Renal pelvis (tissue), 4 donors: ENCODE results near the gene RTN3. TPM values are rescaled to one million over a fixed set of nuclear protein-coding genes. Genes with fewer than 3 reads are reported as not detected.
A peak's percentile ranks its signal among the peaks of the same experiment; 100 is the strongest.
"Not testable (repeated sequence)": the region's sequence is repeated elsewhere in the genome, so short reads cannot be mapped to it uniquely, and the experiment has no call there.

ENCODE experiments used
- DNase-seq: peaks from one replicate; pipeline ENCODE4 v3.0.0-alpha.2; 2013
- polyA plus RNA-seq, 3 donors: library from polyadenylated mRNA; unstranded; fragments of 120-200 nt; gene quantifications; one replicate each; pipeline ENCODE4 v1.2.1, GENCODE V29; 2013; ENCODE audit not compliant: insufficient read length in 3 of 3

RTN3 gene
- polyA plus RNA-seq, 3 donors: 160 to 173 (median 160) TPM

DNA sequence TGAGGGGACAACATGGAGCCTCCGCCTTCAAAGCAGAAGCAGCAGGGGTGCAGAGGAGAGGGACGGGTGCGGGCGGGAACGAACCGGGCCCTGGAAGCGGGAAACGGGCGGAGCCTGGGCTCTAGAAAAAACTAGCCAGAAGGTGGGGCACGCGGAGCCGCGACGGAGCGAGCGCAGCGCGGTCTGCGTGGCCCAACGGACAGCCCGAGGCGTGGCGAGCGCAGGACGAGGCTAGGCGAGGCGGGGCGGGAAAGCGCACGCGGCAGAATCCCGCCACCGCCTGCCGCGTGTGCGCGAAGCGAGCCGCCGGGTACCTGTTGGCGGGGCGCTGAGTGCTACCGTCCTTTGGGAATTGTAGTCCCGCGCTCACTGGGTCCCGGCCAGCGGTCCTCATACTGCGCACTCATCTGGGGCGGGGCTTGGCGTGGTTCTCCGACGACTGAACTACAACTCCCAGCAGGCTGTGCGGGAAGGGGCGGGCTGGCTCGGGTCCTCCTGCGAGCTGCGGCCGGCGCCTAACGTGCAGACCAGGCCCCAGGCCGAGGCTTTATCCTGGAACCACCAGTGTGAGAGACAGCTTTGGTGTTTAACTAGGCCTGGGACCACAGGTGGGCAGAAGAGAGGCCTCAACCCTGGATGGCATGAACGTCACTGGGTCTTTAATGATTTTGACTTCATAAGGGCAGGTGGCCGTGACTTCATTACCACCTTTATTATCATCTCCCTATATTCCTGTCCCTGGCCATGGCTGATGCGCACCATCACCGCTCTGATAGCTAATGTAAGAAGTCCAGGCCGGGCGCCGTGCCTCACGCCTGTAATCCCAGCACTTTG is 9.8 kb upstream of the RTN3 start, which contains the start of gene ATL3:
ATL3 (minus strand) TSS at position 55 of the 834 bp plus-strand sequence; CDS start at position 14, 41 bp downstream.
- DNase-seq: peak; percentile 94

GRCh38 chr11:63672156-63672463 is 9.2 kb upstream of the RTN3 start:
- no peak for DNase-seq

DNA sequence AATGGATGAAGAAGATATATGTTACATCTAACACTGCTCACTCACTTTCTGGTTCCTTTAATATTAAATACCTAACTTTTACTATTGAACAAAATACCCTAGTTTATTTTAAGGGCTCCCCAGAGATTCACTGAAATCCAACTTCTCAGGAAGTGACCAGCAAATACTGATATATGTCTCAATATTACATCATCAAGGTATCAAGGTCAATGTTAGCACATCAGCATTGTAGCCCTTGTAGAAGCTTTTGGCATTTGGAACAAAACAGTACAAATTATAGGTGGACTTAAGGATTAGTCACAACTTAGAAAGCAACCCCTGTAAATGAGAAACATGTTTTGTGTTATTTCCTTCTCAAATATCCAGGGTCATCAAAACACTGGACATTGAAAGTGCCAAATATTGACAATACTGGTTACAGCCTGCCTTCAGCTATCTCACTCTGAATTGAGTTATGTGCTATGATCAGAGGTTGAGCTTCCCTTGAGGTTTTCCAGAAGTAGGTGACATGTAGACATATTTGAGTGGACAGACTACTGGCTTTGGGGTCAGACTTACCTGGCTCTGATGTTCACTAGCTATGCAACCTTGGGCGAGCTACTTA is 8.3 kb upstream of the RTN3 start:
- DNase-seq: no peak

DNA sequence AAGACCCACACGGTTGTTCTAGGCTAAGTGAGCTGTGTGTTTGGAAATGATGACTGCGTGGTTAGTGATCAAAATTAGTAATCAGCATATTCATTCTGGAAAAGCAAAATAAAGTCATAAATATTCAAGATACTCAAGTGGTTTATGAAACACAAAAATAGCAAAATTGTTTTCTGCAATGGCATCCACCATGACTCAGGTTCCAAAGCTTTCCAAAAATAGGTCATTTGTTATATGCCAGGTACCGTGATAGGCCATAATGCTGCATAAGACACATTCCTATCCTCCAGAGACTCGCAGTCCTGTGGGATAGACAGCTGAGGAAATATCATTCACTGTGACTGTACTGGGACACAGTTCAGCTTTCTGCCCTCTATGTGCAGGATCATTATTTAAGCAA is 7.7 kb upstream of the RTN3 start:
- no peak for DNase-seq

GRCh38 chr11:63680834-63681320 is 423 bp upstream of the RTN3 start:
- DNase-seq: no peak

DNA sequence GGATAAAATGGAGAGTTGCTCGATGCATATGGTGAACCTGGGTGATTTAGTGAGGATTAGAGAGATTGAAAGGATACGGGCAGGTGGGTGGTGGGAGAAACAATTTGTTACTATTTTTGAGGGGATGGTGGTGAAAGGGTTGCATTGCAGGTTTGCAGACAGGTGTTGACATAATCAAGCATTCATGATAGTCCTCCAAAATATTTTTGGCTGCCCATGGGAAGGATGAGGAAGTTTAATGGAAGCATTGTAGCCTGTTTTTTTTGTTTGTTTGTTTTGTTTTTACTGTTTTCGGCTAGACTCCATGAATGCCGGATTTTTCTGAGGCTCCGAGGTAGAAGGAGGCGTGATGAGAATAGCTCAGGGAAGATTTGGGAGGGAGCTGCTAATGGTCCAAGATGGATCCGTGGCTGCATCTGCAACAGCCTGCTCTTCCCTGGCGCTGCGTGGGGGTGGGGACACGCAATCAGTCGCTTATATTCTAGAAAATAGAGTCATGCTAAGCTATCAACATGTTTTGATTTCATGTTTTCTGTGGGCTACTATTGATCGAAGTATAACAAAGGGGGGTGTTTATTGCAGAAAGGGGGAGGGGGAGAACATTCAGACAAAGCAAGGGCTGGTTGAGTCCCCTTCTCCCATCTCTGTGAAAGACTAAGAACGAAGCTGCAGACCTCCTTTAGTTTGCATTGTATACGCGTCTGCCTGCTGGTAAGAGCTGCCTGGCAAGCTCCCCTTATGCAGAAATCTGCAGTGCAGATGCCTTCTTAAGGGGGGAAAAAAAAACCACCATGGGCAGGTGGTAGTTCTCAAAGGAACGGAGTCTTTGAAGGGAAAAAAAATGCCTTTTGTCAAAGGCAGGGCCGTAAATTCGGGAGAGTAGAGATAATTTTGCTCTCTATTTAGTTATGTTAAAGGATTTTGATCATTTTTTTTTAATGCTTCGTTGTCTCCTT is 1.0 kb downstream of the RTN3 start:
- no peak for DNase-seq

DNA sequence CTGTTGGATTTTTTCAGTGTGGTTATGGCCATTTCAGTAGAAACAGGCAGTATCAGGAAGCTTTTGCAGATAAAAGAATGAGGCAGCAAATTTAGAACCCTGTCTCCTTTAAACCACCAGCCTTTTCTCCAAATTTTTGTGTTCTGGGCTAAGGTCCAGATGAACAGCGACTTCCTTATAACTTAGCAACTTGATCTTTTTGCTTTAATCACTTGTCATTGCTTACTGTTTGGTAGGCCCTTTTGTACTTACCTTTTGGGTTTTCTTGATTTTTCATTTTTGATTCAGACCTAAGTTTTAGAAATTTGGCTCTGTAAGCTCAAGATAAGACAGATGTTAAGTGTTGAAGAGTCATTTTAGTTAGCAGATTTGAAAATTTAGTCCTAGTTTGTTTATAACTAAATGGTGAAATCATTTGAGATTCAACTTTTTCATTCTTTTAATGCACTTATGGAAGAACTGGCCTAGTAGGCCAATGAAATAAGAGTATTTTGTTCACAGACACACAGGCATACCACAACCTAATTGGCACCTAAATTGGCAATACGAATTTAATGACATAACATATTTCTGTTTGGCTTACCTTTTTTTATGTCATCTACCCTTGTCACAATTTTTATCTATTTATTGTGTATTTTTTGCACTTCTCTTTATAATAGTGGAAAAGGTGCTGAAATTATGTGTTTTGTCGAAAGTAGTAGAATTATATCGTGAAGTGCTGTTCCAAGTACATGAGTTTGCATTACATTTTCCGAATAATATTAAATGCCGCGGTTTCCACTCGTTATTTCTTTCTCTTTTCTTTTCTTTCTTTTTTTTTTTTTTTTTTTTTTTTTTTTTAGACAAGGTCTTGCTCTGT is 2.1 kb downstream of the RTN3 start:
- no peak for DNase-seq

- not testable (repeated sequence) for DNase-seq
Observed at GRCh38 chr11:63685158-63685721, 3.9 kb downstream of the RTN3 start.

DNA sequence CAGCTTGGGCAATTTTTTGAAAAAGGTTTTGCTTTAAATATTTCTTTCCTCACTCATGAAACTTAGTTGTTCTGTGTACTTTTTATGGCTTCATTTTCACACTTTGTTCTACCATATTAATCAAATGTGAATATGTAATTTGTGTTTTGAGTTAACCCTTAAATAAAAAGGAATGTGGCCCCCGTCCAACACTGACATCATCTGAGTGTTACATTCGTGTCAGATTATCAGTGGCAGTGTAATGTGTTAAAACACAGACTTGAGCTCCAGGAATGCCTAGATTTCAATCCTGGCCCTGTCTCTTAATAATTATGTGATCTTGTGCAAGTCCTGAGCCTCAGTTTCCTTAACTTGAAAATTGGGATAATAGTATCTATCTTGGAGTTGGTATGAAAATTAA is 5.6 kb downstream of the RTN3 start:
- DNase-seq: no peak

GRCh38 chr11:63687845-63688244 is 6.5 kb downstream of the RTN3 start:
- DNase-seq: no peak

DNA sequence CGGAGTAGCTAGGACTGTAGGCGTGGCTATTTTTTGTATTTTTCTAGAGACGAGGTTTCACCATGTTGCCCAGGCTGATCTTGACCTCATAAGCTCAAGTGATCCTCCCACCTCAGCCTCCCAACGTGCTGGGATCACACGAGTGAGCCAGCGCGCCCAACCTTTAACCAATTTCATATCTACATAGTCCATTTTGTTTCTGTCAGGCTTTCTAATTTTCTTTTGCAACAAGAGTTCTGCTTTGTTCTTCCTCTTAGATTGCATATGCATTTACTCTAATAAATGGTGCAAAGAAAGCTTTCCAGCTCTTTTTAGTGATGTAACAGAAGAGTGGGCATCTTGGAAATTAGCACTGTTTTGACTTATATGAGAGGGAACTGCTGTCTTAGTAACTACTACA is 13.3 kb downstream of the RTN3 start:
- no peak for DNase-seq

- DNase-seq: no peak
Observed at GRCh38 chr11:63698976-63699733, 17.9 kb downstream of the RTN3 start.

- no peak for DNase-seq
Observed at GRCh38 chr11:63699896-63700295, 18.6 kb downstream of the RTN3 start.

DNA sequence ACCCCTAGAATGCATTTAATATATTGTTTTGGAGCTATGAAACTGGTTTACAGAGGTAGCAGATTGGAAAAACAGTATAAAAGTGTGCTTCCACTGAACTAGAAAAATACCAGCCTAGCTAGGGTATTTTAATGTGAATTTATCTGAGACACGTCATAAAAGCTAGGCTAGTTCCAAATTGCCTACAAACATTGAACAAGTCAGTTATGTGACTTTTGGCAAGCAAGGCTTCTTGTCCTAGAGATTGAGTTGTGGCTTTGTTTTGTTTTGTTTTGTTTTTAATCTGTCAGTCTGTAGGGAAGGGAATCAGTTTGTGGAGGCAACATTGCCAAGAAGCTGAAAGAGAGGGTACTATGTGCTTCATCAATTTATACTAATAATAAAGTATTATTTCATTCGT is 24.2 kb downstream of the RTN3 start:
- DNase-seq: no peak

DNA sequence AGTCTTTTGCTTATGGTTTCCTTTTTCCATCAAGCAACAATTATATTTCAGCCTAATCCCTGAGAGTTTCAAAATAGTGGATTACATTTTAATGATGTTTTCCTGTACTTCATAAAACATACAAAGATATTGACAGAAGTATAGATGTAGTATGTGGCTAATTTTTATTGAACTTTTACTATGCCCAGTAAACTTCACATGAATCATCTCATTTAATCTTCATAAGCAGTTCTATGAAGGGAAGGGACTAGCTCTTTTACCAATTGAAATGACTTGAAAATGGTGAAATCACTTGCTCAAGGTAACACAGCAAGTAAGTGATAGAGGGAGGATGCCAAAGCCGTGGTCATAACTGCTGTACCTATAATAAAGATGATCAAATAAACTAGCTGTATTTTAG is 27.5 kb downstream of the RTN3 start:
- DNase-seq: no peak

- no peak for DNase-seq
Observed at GRCh38 chr11:63709336-63709884, 28.1 kb downstream of the RTN3 start.

DNA sequence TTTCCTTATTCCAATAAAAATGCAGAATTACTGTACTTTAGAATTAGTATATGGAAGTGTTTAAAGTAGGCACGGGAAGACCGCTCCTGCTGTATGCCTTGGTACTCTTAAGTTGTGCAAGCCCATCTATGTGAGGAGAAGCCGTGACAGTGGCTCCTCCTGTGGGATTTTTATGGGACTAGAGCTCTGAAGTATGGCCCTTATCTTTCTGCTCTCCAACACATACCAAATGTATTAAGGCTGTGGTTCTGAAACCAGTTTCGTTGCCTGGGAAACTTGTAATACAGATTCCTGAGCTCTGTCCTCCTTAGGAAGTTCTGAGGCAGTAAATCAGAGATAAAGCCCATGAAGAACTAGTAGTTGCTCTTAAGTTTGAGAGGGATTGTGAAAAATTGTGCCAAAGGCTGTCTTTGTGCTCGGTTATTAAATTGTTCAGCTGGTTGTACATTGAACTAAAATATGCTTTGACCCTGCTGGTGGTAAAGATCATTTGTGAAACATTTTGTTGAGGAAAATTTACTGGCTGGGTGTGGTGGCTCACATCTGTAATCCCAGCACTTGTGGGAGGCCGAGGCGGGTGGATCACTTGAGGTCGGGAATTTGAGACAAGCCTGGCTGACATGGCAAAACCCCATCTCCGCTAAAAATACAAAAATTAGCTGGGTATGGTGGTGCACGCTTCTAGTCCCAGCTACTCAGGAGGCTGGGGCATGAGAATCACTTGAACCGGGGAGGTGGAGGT is 29.3 kb downstream of the RTN3 start:
- peak; percentile 29 for DNase-seq

- no peak for DNase-seq
Observed at GRCh38 chr11:63711838-63712237, 30.5 kb downstream of the RTN3 start.

DNA sequence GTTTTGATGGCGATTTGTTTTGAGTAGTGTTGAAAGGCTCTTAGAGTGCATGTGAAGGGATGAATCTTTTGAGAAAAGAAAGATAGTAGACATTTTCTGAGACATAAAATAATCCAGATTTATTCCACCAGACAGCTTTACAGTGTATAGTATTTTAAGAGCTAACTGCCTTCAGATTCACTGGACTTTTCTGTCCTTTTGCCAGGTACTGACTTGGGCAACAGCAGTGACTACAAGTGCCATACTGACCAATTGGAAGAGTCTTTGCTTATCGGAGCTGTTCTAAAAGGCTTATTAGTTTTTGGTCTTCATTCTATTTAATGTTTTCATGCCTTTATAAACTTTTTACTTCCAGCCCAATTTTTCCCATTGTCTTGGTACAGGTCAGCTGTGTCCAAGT is 32.5 kb downstream of the RTN3 start:
- DNase-seq: no peak
